GM20000 (cell line): ENCODE measurements around the gene KRT86.
A peak's percentile ranks its signal among the peaks of the same experiment; 100 is the strongest.

Source experiments
- DNase-seq: peaks from one replicate; pipeline ENCODE4 v3.0.0; 2012; ENCODE audit warnings: low spot score
- CTCF ChIP-seq: IDR thresholded peaks from 2 replicates; pipeline ENCODE4 v1.5.1; 2012; ENCODE audit warnings: mild to moderate bottlenecking, control low read depth; ENCODE audit errors: extremely low read depth, missing control alignments

KRT86 gene

GRCh38 chr12:52241205-52241842, 33.1 kb upstream of the KRT86 start:
- no peak for DNase-seq
- no peak for TF ChIP-seq CTCF

GRCh38 chr12:52242442-52243258, 31.8 kb upstream of the KRT86 start:
- no peak for TF ChIP-seq CTCF
- peak; percentile 13 for DNase-seq

- peak; percentile 15 for DNase-seq
These were observed 31.1 kb upstream of the KRT86 start for GRCh38 chr12:52243259-52243855.

GRCh38 chr12:52243856-52244614, 30.4 kb upstream of the KRT86 start:
- TF ChIP-seq CTCF = peak; percentile 14
- DNase-seq = peak; percentile 90

More at GRCh38 chr12:52243259-52243855, 31.1 kb upstream of the KRT86 start:
- no peak for TF ChIP-seq CTCF

- no peak for DNase-seq
- no peak for TF ChIP-seq CTCF
These were observed 29.8 kb upstream of the KRT86 start for GRCh38 chr12:52244615-52244994.

- no peak for DNase-seq
- TF ChIP-seq CTCF = no peak
These were observed 29.0 kb upstream of the KRT86 start for GRCh38 chr12:52245259-52245961.
